AG09319 (cell line): ENCODE results near the gene MIA2.
"Not testable (repeated sequence)": the region's sequence is repeated elsewhere in the genome, so short reads cannot be mapped to it uniquely, and the experiment has no call there.

Experiments used
- DNase-seq: peaks from one replicate; pipeline ENCODE4 v3.0.0-alpha.2; 2010; ENCODE audit warnings: low read depth; ENCODE audit errors: extremely low read depth
- CTCF ChIP-seq: IDR thresholded peaks from 2 replicates; pipeline ENCODE4 v1.5.1; 2011; ENCODE audit warnings: low read depth, mild to moderate bottlenecking, inconsistent platforms, low read length, moderate library complexity

MIA2 gene

GRCh38 chr14:39228509-39229221, 5.0 kb upstream of the MIA2 start:
- DNase-seq: no peak
- no peak for TF ChIP-seq CTCF

GRCh38 chr14:39229222-39229543, 4.5 kb upstream of the MIA2 start:
- no peak for TF ChIP-seq CTCF
- DNase-seq: no peak

- no peak for DNase-seq
- no peak for TF ChIP-seq CTCF
Observed at GRCh38 chr14:39229601-39230110, 4.1 kb upstream of the MIA2 start.

GRCh38 chr14:39230416-39231035, 3.2 kb upstream of the MIA2 start:
- DNase-seq: no peak
- TF ChIP-seq CTCF: no peak

- not testable (repeated sequence) for DNase-seq
- peak; percentile 11 for TF ChIP-seq CTCF
Observed at GRCh38 chr14:39231751-39232553, 1.8 kb upstream of the MIA2 start.

- no peak for TF ChIP-seq CTCF
- peak; percentile 27 for DNase-seq
Observed at GRCh38 chr14:39232554-39233415, 930 bp upstream of the MIA2 start.

GRCh38 chr14:39234986-39235385, 1.3 kb downstream of the MIA2 start:
- DNase-seq: not testable (repeated sequence)

- DNase-seq: not testable (repeated sequence)
Observed at GRCh38 chr14:39235466-39235865, 1.8 kb downstream of the MIA2 start.
